ENCODE measurements around the gene LPP.

Gene LPP

DNA sequence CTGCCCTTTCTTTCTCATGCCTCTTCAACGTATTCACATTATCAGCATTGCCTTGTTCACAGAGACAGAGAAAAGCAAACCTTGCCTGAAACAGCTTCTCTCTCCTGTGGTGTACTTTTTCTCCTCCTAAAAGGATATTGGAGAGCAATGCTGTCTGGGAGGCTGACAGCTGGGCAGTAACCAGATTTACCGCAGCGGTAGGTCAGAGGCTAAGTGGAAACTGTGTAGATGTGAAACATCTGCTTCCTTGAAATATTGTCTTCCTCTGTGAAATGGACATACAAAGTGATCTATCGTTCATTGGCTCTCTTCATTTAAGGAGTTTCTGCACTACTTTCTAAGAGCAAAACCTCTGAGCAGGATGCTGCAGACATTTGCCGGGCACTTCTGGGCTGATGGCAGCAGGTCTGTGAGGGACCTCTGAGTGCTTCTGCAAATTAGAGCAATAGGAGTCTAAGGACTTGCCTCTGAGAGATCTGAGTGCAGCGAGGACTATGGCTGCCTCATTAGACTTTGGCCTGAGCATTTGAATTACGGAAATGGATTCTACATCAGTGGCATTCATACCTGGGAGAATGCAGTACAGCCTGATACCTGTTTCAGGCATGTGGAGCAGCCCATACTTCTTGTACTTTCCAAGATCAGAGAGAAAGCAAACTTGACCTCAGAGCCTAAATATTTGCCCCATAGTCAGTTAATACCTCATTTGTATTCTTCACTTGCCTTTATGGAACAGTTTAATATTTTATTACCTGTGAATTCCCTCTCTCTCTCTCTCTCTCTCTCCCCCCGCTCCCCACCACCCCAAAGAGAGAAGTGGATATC is 757.3 kb downstream of the LPP start:
- DNase-seq, result no peak

DNA sequence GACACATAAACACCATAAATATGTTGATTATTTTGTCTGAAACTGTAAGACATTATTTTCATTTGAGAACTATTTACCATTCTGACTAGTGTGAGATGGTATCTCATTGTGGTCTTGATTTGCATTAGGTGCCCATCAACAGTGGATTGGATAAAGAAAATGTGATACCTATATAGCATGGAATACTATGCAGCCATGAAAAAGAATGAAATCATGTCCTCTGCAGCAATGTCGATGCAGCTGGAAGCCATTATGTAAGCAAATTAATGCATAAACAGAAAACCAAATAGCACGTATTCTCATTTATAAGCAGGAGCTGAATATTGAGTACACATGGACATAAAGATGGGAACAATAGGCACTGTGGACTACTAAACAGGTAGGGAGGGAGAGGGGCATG is 759.1 kb downstream of the LPP start:
- DNase-seq, result no peak

DNA sequence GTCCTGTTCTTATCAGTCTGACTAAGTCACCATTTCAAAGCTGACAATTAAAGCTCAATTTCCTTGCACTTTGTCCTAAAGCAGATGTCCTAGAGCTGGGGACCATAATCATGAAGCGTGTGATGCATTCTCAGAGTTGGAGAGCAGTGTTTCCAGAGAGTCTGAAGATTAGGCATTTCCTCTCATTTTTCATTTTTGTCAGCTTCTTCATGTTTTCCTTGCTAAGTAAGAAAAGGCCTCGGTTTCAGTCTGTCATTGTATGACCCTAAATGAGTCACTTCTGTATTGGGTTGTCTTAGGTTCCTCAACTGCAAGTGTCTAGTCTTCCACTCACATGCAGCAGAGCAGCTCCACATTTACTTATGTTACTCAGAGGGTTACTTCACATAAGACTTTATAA is 760.6 kb downstream of the LPP start:
- DNase-seq, result no peak

DNA sequence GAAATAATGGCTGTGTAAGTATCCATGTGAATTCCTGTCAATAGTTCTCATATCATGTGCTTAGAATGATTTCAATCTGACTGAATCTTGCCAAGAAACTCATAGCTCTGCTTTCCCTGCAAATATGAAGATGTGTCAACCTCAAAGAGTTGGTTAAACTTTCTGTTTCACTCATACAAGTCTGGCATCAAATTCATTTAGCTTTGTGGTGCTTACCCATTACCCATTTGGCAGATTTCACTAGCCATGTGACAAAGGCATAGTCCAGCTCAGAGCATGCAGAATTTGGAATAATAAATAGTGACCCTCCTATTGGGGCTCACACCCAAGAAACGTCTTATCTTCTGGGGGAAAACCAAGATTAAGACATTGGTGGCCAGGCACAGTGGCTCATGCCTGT is 761.2 kb downstream of the LPP start:
- DNase-seq, result no peak

DNA sequence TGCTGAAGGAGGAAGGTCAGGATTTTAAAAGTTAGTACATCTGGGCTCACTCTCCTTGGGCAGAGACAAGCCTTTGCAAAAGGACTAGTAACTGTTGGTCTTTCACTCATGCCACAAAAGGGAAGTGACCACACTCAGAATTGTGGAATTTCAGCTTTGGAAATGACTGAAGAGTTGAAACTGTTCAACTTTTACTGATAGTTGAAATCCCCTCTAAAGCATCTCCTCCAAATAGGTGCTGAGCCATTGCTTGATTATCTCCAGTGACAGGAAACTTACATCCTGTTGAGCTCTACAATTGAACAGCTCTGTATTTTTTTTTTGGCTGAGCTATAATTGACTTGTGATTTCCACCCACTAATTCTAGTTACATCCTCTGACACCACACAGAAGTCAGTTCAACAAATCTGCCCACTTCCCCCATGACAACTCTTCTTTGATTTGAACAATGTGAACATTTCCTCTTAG is 763.0 kb downstream of the LPP start:
- DNase-seq, result no peak

DNA sequence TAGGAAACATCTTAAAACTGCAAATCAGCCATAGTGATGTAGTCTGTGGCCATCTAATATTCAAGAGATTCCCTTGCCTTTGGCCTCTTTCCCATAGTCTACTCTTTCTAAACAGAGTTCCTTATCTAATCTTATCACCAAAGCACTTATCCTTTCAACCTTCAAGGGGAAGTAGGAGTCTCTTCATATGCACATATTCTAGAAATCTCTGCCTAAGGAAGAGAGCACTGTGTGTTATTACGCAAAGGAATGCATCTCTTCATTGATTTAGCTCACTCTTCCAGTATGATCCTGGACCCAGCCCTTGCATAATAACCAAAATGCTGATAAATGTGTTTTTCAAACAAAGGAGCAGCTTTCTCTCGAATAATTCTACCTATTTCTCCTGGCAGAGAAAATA is 764.1 kb downstream of the LPP start:
- no peak for DNase-seq

DNA sequence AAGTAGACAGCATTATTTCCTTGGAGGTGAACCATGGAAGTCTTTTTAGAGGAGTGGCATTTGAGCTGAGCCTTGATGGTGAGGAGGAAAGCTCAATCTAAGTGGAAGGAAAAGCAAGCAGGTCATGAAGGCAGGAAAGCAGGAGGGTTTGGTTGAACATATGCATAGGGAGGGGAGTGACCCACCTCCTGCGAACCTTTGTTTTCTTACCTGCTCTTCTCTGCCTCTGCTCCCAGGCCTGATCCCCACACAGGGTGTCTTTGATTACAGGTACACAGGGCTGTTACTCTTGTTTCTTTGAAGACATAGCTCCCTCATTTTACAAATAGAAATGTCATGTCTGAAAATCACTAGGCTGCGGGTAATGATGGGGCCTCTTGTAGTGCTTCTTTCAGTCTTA is 769.7 kb downstream of the LPP start:
- DNase-seq, result no peak

DNA sequence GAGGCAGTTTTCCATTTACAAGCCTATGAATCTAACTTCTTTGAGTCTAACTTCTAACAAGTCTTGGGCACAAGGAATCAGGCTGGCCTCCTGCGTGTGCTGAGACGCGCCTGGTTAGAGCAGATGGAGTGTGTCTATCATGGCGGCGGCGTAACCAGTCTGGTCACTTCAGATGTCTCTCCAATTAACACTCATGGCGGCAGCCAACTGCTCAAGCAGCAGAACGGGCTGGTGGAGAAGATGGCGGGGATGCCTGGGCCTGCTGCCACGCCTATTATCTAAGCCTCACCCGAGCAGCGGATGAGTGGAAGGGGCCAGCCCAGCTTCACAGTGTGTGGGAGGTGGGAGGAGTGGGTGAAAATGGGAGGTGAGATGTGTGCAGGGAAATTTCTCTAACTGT is 771.4 kb downstream of the LPP start:
- DNase-seq, result no peak

DNA sequence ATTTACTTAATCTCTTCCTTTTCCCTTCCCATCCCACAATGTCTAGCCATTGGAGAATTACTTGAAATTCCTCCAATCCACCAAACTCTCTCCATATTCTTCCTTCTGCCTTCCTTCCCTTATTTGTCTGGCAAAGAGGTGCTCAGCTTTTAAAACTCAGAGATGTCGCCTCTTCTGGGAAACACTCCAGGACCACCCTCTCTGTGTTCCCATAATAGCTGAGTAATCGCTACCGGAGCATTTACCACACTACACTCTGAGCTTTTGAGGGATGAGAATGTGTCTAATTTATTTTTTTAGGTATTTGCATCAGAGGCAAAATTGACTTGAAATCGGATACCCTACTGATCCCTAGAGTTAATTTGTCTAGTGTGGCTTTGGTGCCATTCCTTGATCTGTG is 772.2 kb downstream of the LPP start:
- DNase-seq, result no peak

DNA sequence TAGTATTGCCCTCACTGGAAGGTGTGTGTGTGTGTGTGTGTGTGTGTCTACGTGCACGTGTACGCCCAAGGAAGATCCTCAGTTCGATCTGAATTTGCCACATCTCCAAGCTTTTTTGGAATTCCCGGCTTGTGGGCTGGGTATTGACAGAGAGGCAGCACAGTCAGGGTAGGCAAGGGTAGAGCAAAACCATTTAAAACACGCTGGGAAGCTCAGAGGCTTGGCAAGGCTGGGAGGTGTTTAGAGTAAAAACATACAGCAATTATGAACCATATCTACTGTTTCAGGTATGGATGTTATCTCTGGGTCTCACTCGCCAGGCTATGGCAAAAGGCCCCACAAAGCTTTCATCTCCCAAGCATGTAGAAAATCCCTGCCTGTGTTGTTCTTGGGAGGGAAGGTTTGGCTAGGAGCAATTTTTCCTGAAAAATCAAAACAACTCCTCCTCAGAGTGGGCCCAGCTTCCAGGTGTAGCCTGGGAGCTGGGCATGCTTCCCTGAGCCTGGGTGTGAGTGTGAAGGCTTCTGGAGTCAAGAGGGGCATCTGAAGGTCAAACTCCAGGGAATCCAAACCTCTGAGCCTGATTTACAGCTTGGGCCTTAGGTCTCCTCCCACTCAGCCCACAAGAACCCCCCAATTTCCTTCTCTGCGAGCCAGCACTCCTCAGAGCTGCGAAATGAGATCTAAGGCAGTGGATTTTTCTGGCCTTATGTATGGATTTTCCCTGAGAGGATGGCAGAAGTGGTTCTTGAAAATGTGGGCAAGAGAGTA is 773.0 kb downstream of the LPP start:
- no peak for DNase-seq

DNA sequence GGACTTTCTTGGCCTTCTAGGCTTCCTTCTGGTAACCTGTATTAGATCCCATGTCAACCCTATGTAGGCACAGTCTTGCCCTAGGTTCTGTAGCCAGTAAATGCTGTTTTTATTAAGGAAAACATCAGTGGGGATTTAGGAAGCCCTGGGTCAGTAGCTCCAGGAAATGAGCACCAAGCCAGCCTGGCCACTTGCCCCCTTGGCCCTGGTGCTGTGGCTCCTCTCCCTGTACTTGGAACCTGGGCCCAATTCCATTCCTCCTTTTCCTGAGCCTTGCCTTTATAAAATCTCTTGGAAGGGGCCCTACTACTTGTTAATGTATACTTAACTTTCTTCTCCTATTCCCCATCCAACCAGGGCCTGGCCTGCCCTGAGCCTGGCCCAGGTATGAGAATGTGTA is 774.0 kb downstream of the LPP start:
- DNase-seq, result no peak

DNA sequence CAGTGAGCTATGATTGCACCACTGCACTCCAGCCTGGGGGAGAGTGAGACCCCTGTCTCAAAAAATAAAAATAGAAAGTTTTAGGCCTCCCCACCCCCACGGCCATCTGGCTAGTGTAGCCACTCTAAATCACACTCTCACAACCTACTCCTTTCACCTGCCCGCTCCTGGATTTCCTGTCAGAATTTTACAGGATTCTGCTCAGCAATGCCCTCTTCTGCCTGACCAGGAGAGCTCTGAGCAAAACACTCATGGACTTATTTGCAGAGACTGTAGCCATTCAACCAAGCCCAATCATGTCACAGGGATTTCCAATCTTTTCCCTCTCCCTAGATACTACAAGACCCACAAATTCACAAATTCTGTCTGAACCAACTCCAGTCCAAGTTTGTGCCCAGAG is 775.2 kb downstream of the LPP start:
- DNase-seq, result no peak

DNA sequence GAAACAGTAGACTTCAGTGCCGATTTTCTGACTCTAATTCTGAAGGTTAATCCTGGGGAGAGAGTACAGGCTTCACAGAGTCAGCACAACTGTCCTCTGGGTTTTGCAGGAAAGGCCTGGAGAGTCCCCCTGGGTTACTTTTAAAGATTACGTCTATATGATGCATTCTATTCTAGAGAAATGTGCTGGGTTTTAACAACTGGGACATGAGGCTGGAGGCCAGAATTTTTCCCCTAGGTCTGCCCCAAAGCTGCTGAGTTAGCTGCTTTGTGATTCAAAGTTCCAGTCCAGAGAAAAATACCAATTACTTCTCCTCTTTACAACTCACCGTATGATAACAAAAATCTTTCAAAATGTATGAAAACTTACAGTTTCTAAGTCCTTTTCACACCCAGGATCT is 777.1 kb downstream of the LPP start:
- DNase-seq, result no peak

DNA sequence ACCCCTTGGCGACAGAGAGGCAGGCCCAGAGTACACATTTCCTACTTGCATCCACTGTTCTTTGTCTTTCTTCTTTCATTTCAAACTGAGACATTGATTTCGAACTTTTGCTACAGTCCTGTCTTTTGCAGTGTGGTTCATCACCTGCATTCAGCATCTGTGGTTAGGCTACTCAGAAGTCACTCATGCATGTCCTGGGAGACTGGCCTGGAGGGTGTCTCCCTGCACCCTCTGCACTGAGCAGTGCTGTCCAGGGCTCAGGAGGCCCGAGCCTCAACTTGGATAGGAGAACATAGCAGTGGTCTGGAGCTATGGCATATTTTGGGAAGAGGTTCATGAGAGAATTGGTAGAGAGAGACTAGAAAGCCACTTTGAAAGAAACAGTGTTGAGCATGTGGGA is 777.6 kb downstream of the LPP start:
- no peak for DNase-seq

DNA sequence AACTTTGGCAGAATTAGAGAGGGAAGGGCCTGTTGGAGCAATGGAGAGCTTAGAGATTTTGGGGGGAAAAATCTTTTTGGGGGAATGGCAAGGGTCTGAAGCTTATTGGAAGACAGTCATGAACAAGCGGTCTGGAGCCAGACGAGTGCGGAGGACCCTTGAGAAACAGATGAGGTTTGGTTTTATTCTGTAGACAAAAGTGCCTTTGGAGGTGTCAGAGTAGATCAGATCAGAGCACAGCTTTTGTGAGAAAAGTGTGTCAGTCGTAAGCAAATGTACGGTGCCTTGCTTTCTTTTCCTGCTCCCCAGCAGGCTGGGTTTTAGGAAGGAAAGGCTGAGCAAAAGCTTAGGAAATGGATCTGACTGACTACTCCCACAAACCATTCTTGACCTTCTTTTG is 781.0 kb downstream of the LPP start:
- no peak for DNase-seq

DNA sequence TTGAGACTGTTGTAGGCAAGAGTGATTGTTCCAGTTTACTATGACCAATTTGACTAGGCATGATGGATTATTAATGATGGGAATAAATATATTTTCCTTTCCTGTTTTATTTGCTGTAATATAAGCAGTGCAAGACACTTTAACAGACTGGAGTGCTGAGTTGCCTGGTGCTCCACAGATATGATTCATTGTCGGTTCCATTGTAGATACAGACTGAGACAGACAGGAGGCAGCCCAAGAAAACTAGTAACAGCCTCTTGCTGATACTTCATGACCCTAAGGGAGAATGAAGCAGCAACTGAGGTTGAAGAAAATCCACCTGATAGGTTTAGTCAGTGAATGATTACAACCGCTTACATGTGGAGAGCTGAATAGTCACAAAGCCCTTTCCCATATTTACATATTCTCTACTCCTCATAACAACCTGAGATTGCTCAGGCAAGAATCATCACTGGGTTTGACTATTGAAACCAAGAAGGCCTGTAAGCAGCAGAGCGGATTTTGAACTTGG is 782.7 kb downstream of the LPP start:
- no peak for DNase-seq

DNA sequence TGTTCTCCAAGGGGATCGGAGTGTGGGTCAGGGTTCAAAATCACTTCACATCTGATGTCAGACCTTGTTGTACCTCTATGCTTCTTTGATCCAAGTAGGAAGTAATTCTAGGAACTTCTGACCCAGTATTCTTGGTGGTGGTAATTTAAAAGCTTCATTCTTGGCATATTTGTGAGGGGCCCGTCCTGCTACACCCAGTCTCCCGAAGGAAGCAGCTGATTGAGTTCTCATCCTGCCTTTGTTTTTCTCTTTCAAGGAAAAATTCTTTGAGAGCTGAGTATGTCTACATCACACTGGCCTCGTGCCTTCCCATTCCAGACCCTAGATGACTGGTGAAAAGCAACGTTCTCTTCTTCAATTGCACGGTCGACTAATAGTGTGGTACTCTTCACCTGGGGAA is 783.4 kb downstream of the LPP start:
- no peak for DNase-seq

DNA sequence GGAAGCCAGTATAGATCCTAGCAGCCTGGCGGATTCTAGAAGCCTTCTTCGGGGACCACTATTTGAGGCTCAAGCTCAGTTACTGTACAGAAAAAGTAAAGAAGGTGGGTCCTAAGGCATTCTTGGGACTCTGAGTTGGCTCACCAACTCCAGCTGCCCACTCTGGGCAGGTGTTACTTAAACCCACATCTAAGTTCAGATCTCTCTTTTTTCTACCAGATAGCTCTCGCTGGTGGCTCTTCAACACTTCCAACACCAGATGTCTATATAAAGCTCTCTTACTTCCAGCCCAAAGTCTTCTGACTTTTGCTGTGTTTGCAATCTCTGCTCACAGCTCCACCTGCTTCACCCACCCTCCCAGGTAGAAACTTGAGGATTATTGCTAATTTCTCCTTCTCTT is 785.0 kb downstream of the LPP start:
- no peak for DNase-seq

DNA sequence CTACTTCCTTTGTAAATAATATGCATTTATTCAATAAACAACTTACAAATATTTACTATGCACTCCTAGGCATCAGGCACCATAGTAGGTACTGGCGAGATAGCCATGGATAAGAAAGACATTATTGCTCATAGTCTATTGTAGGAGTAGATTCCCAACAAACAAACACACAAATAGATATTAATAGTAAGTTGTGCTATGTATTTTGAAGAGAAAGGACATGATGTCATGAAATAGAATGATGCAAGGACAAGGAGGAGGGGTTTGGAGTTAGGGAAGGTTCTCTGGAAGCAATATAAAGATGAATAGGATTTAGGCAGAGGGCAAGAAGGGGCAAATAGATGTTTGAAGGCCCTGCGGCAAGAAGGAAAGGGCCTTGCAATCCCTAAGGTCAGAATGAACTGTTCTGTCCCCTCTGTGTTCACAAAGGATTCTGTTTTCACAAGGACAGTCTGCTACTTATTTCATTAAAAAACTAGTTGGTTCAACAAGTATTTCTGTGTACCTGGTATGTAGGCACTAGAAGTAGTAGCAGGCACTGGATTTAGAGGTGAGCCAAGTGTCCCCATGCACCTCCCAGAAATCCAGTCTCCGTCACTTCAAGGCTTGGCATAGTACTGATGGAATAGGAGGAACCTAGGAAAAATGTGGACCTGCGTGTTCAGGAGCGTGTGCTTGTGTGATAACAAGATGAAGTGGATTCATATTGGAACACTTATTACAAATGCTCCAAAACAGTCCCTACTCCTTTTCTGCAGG is 786.0 kb downstream of the LPP start:
- no peak for DNase-seq

All from GOT3 (cell line).